Natural killer cell (primary cell): ENCODE measurements around the gene HACD4. TPM values are rescaled to one million over a fixed set of nuclear protein-coding genes. Genes with fewer than 3 reads are reported as not detected.

Source experiments
- ATAC-seq, 3 donors: fragments of 150-1000 bp in 2 of 3; fragments of 200-7000 bp in 1 of 3; cut with Tn5 transposase; 1 replicate in 1 of 3; 2 replicates in 2 of 3; pipeline ENCODE4 v1.10.0; 2021; ENCODE audit warnings: mild to moderate bottlenecking in 2 of 3, moderate library complexity in 2 of 3
- DNase-seq, 2 donors: peaks; one replicate each; pipeline versions ENCODE4 v3.0.0 to v3.0.0-alpha.2; 2013 to 2021; ENCODE audit warnings: mixed read lengths in 1 of 2
- H3K27ac ChIP-seq: one replicate; pipeline ENCODE4 v1.5.1; 2013; ENCODE audit warnings: mild to moderate bottlenecking, low read length
- H3K27me3 ChIP-seq: one replicate; pipeline ENCODE4 v1.6.1; 2013; ENCODE audit warnings: low read length; ENCODE audit not compliant: control insufficient read depth, insufficient read depth
- H3K36me3 ChIP-seq: one replicate; pipeline ENCODE4 v1.6.1; 2013; ENCODE audit warnings: low read length; ENCODE audit not compliant: control insufficient read depth, insufficient read depth
- H3K4me1 ChIP-seq: one replicate; pipeline ENCODE4 v1.6.1; 2013; ENCODE audit warnings: low read length; ENCODE audit not compliant: control insufficient read depth, insufficient read depth
- H3K4me3 ChIP-seq: one replicate; pipeline ENCODE4 v1.5.1; 2013; ENCODE audit warnings: low read length
- H3K9me3 ChIP-seq: one replicate; pipeline ENCODE4 v1.6.1; 2013; ENCODE audit warnings: low read length; ENCODE audit not compliant: control insufficient read depth, insufficient read depth
- H3K27ac Mint-ChIP-seq, 2 donors: one replicate each; pipeline ENCODE4 v1.8.0; 2022; ENCODE audit warnings: mild to moderate bottlenecking in 2 of 2, mixed read lengths in 2 of 2, moderate library complexity in 1 of 2
- H3K27me3 Mint-ChIP-seq, 2 donors: one replicate each; pipeline ENCODE4 v1.8.0; 2022; ENCODE audit warnings: low read depth in 2 of 2, mixed read lengths in 2 of 2
- H3K36me3 Mint-ChIP-seq: one replicate; pipeline ENCODE4 v1.8.0; 2022; ENCODE audit warnings: mixed read lengths
- H3K4me1 Mint-ChIP-seq, 2 donors: one replicate each; pipeline ENCODE4 v1.8.0; 2022; ENCODE audit warnings: mixed read lengths in 2 of 2
- H3K4me3 Mint-ChIP-seq: one replicate; pipeline ENCODE4 v1.8.0; 2022; ENCODE audit warnings: mild to moderate bottlenecking, moderate library complexity, mixed read lengths
- H3K9me3 Mint-ChIP-seq, 2 donors: one replicate each; pipeline ENCODE4 v1.8.0; 2022; ENCODE audit warnings: mixed read lengths in 2 of 2
- CTCF ChIP-seq: fragments of 200-600 bp; IDR thresholded peaks from one replicate; pipeline ENCODE4 v1.8.0; 2022; ENCODE audit warnings: antibody characterized with exemption
- WGBS: methylation state at CpG from one replicate; pipeline ENCODE4 v1.1.7; 2013; ENCODE audit warnings: missing lambda C conversion rate; ENCODE audit not compliant: insufficient coverage; 5-methylcytosine and 5-hydroxymethylcytosine counted together
- intact Hi-C: fragments of 100-400 bp; cut with micrococcal nuclease; formaldehyde crosslinking; loops from one replicate; pipeline ENCODE4 v1.14.2; 2022
- total RNA-seq, 4 donors: library from RNA; stranded (reverse); fragments of 120-200 nt in 1 of 4; gene quantifications; one replicate each; pipeline versions ENCODE4 v1.2.3 to v1.2.4, GENCODE V29; 2013 to 2022

The HACD4 gene
- total RNA-seq, 3 donors from 2014 or later (not counting 1 experiment from before 2014, with no cell fraction given), result 14.0 to 16.5 (median 14.4) TPM

- Histone ChIP-seq H3K27ac (no peak overlapping the region), H3K9me3 (no peaks in the 10 kb centered on the region), H3K4me3 (no peak overlapping the region), H3K27me3 (no peaks in the 10 kb centered on the region), H3K4me1 (peaks cover 14% of the 10 kb centered on the region), H3K36me3 (peaks cover 13% of the 10 kb centered on the region)
- TF ChIP-seq CTCF, result no peak
- Mint-ChIP-seq H3K9me3 (no peaks in the 10 kb centered on the region), H3K4me1 (peaks cover 30 to 44% of the 10 kb centered on the region in 2 donors), H3K27ac (no peak overlapping the region), H3K36me3 (peaks cover 7% of the 10 kb centered on the region), H3K4me3 (no peak overlapping the region), H3K27me3 (no peaks in the 10 kb centered on the region)
- 70% methylated on average over 3 of the region's 3 CpGs for WGBS
- intact Hi-C loops, result no loop called here
- DNase-seq, result no peak
- no peak for ATAC-seq
Observed at GRCh38 chr9:21028466-21028865, 3.0 kb downstream of the HACD4 start.

GRCh38 chr9:21027295-21027694 is 4.1 kb downstream of the HACD4 start:
- H3K9me3 ChIP-seq, result no peaks in the 10 kb centered on the region
- Mint-ChIP-seq H3K27ac (peak overlapping the region in 1 of 2 donors; percentile 52), H3K4me3 (no peak overlapping the region), H3K27me3 (no peaks in the 10 kb centered on the region), H3K4me1 (peaks cover 21 to 32% of the 10 kb centered on the region in 2 donors), H3K36me3 (peaks cover 7% of the 10 kb centered on the region), H3K9me3 (no peaks in the 10 kb centered on the region)
- 94% methylated on average over 3 of the region's 4 CpGs for WGBS
- H3K36me3 ChIP-seq, result peaks cover 13% of the 10 kb centered on the region
- H3K27me3 ChIP-seq, result no peaks in the 10 kb centered on the region
- H3K4me3 ChIP-seq, result no peak overlapping the region
- intact Hi-C loops, result no loop called here
- no peak overlapping the region for H3K27ac ChIP-seq
- no peak for TF ChIP-seq CTCF
- no peak for ATAC-seq
- DNase-seq, result no peak
- H3K4me1 ChIP-seq, result peaks cover 12% of the 10 kb centered on the region

DNA sequence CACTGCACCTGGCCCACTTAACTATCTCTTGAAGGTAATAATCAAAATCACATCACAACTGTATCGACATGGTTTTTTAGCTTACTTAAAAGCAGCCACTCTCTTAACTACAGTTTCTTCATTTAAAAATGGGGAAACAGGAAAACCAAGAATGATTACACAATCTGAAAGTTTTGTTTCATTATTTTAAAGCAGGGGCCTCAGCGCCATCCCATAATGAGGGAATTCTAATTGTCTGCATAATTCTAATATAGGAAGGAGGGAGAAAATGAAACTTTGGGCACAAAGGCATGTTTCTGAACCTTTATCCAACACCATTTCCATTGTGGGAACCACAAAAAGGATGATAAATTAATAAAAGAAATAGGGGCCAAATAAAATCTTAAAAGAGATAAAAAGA is 7.6 kb downstream of the HACD4 start:
- intact Hi-C loops, result no loop called here
- DNase-seq, result no peak
- no peaks in the 10 kb centered on the region for H3K4me1 ChIP-seq
- Mint-ChIP-seq H3K4me1 (peaks cover 32 to 41% of the 10 kb centered on the region in 2 donors), H3K36me3 (peaks cover 7% of the 10 kb centered on the region), H3K4me3 (no peak overlapping the region), H3K27me3 (no peaks in the 10 kb centered on the region), H3K27ac (peak overlapping the region; percentile 42 to 57), H3K9me3 (no peaks in the 10 kb centered on the region)
- H3K9me3 ChIP-seq, result no peaks in the 10 kb centered on the region
- H3K27ac ChIP-seq, result no peak overlapping the region
- no peak overlapping the region for H3K4me3 ChIP-seq
- no peak for TF ChIP-seq CTCF
- ATAC-seq, result no peak
- WGBS, result 24% methylated on average over 2 of the region's 2 CpGs
- no peaks in the 10 kb centered on the region for H3K27me3 ChIP-seq
- H3K36me3 ChIP-seq, result peaks cover 15% of the 10 kb centered on the region

DNA sequence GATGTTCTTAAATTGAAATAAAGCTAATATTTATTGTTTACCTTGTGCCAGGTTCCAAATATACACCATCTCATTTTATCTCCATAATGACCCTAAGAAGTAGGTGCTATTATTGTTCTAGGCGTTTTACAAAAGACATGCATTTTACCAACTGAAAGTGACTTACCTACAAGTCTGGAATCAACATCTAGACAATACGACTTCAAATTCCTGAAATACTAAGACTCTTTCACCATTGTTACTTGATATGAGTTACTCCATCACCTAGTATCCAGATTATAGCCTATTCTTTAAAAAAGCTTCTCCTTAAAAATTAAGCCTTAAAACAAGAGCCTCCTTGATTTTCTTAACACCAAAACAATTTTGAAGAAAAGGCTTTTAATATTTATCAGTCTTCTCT is 13.3 kb downstream of the HACD4 start:
- H3K4me3 Mint-ChIP-seq, result no peak overlapping the region
- 100% methylated on average over 1 of the region's 2 CpGs for WGBS
- Histone ChIP-seq H3K27me3 (no peaks in the 10 kb centered on the region), H3K27ac (no peak overlapping the region), H3K9me3 (no peaks in the 10 kb centered on the region), H3K36me3 (peaks cover 40% of the 10 kb centered on the region), H3K4me1 (no peaks in the 10 kb centered on the region), H3K4me3 (no peak overlapping the region)
- H3K36me3 Mint-ChIP-seq, result peaks cover 12% of the 10 kb centered on the region
- no peaks in the 10 kb centered on the region for H3K27me3 Mint-ChIP-seq
- no peaks in the 10 kb centered on the region for H3K9me3 Mint-ChIP-seq
- intact Hi-C loops, result no loop called here
- no peak overlapping the region for H3K27ac Mint-ChIP-seq
- no peak for DNase-seq
- peaks cover 14 to 21% of the 10 kb centered on the region in 2 donors for H3K4me1 Mint-ChIP-seq
- no peak for TF ChIP-seq CTCF
- ATAC-seq, result no peak
